Ramos (cell line): Measurements from ENCODE around the gene TMEM82.

ENCODE experiments used
- in situ Hi-C: fragments of 300-500 bp; cut with MboI; formaldehyde crosslinking; loops from one replicate; pipeline ENCODE4 v1.14.3; 2022; ENCODE audit warnings: low sequenced_read_pairs; ENCODE audit not compliant: unreplicated experiment

Gene TMEM82

GRCh38 chr1:15771836-15772515 lies 29.7 kb downstream of the TMEM82 start:
- in situ Hi-C loops, result no loop called here

- in situ Hi-C loops, result no loop called here
Measured at GRCh38 chr1:15775706-15776105, 33.4 kb downstream of the TMEM82 start.

GRCh38 chr1:15777909-15778707 lies 35.8 kb downstream of the TMEM82 start:
- in situ Hi-C loops, result no loop called here

- in situ Hi-C loops, result no loop called here
Measured at GRCh38 chr1:15785683-15786082, 43.4 kb downstream of the TMEM82 start.

- in situ Hi-C loops, result no loop called here
Measured at GRCh38 chr1:15786581-15786980, 44.3 kb downstream of the TMEM82 start.

GRCh38 chr1:15788624-15789301 lies 46.5 kb downstream of the TMEM82 start:
- in situ Hi-C loops, result no loop called here

- in situ Hi-C loops, result no loop called here
Measured at GRCh38 chr1:15796086-15796462, 53.8 kb downstream of the TMEM82 start.
